HEK293T (cell line): ENCODE data around the gene MEF2B.

Source experiments
- L3MBTL2 ChIP-seq: fragments of 450-650 bp; conservative IDR thresholded peaks from 2 replicates; pipeline ENCODE4 v1.6.1; 2016; ENCODE audit warnings: mild to moderate bottlenecking
- LEF1 ChIP-seq: fragments of 450-650 bp; IDR thresholded peaks from 2 replicates; pipeline ENCODE4 v1.6.1; 2017; ENCODE audit warnings: mild to moderate bottlenecking, borderline replicate concordance
- NFRKB ChIP-seq: fragments of 450-650 bp; IDR thresholded peaks from 2 replicates; pipeline ENCODE4 v1.6.1; 2016; ENCODE audit warnings: mild to moderate bottlenecking, moderate library complexity
- SP1 ChIP-seq: fragments of 450-650 bp; IDR thresholded peaks from 2 replicates; pipeline ENCODE4 v1.6.1; 2017
- SUZ12 ChIP-seq: fragments of 450-650 bp; IDR thresholded peaks from 2 replicates; pipeline ENCODE4 v1.6.1; 2016; ENCODE audit warnings: mild to moderate bottlenecking
- ZNF384 ChIP-seq: fragments of 450-650 bp; IDR thresholded peaks from 2 replicates; pipeline ENCODE4 v1.6.1; 2016

DNA sequence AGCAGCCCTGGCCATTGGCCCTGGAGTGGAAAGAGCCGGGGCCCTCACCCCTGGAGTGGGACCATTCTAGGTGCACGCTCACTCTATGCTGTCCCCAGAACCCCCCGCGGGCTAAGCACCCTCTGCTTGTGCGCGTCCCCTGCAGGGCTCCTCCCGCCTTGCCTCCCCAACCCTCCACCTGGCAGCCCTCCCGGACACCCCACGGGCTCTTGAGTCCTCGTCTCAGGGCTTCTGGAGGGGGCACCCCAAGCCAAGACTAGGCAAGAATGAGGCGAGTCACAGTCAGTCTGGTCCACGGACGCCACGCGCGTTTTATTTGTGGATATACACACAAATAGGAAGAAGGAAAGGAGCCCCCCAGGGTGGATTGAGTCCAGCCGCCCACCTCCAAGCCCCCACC lies 24.8 kb downstream of the MEF2B start:
- TF ChIP-seq ZNF384 (no peak), SUZ12 (no peak), SP1 (no peak), LEF1 (no peak), L3MBTL2 (no peak), NFRKB (no peak)
